UCSD-AML1 (cell line): ENCODE measurements around the gene TTC21A.
"Not testable (repeated sequence)": the region's sequence is repeated elsewhere in the genome, so short reads cannot be mapped to it uniquely, and the experiment has no call there.

Experiments used
- DNase-seq: peaks from one replicate; lab custom pipeline; 2025; ENCODE audit not compliant: unreplicated experiment; lab: John Stamatoyannopoulos, UW

Gene TTC21A

GRCh38 chr3:39107388-39108199, at the start of gene TTC21A, which contains the start of gene GORASP1:
Gene TTC21A, plus strand, starts transcription at chr3:39107680. Its CDS starts 158 bp downstream, at chr3:39107838.
Gene GORASP1, minus strand, starts transcription at chr3:39107627. Its CDS starts 86 bp downstream, at chr3:39107541.
- peak; percentile 77 for DNase-seq

- not testable (repeated sequence) for DNase-seq
Observed at GRCh38 chr3:39061228-39061627, 46.3 kb upstream of the TTC21A start.

- no peak for DNase-seq
Observed at GRCh38 chr3:39062180-39062579, 45.3 kb upstream of the TTC21A start.

- DNase-seq: no peak
Observed at GRCh38 chr3:39063143-39063542, 44.3 kb upstream of the TTC21A start.

GRCh38 chr3:39064646-39065045, 42.8 kb upstream of the TTC21A start:
- no peak for DNase-seq

GRCh38 chr3:39065197-39065596, 42.3 kb upstream of the TTC21A start:
- peak; percentile 44 for DNase-seq

- no peak for DNase-seq
Observed at GRCh38 chr3:39067286-39067685, 40.2 kb upstream of the TTC21A start.

GRCh38 chr3:39068556-39068955, 38.9 kb upstream of the TTC21A start:
- no peak for DNase-seq

GRCh38 chr3:39075910-39076309, 31.6 kb upstream of the TTC21A start:
- no peak for DNase-seq

GRCh38 chr3:39079530-39079929, 27.9 kb upstream of the TTC21A start:
- DNase-seq: no peak

GRCh38 chr3:39080026-39080425, 27.5 kb upstream of the TTC21A start:
- no peak for DNase-seq

- DNase-seq: no peak
Observed at GRCh38 chr3:39082666-39083313, 24.7 kb upstream of the TTC21A start.

GRCh38 chr3:39086144-39086543, 21.3 kb upstream of the TTC21A start:
- no peak for DNase-seq

GRCh38 chr3:39088456-39088855, 19.0 kb upstream of the TTC21A start:
- DNase-seq: no peak

- no peak for DNase-seq
Observed at GRCh38 chr3:39088889-39089288, 18.6 kb upstream of the TTC21A start.

- DNase-seq: no peak
Observed at GRCh38 chr3:39090922-39091321, 16.6 kb upstream of the TTC21A start.

GRCh38 chr3:39094851-39095677, 12.4 kb upstream of the TTC21A start:
- DNase-seq: no peak

- DNase-seq: no peak
Observed at GRCh38 chr3:39095778-39096177, 11.7 kb upstream of the TTC21A start.

GRCh38 chr3:39096775-39097174, 10.7 kb upstream of the TTC21A start:
- DNase-seq: no peak

GRCh38 chr3:39097716-39098472, 9.6 kb upstream of the TTC21A start:
- no peak for DNase-seq
